A673 (cell line): ENCODE data around the gene FSCN2. TPM values are rescaled to one million over a fixed set of nuclear protein-coding genes. Genes with fewer than 3 reads are reported as not detected.

Source experiments
- BruUV-seq: library from RNA; stranded (reverse); fragments of 400-500 nt; replicated peaks from 2 replicates; lab custom pipeline; 2021; lab: Mats Ljungman, UMichigan
- CTCF ChIA-PET: fragments of 300-600 bp; sonication (Branson Sonifier 250); formaldehyde crosslinking; loops from one replicate; lab custom pipeline; 2022; ENCODE audit warnings: antibody characterized with exemption; lab: Charles Lee
- POLR2A ChIA-PET: fragments of 300-600 bp; sonication (Branson Sonifier 250); formaldehyde crosslinking; loops from one replicate; lab custom pipeline; 2022; ENCODE audit warnings: antibody characterized with exemption; ENCODE audit not compliant: low non-redundant PET; lab: Charles Lee
- DNase-seq: peaks from one replicate; pipeline ENCODE4 v3.0.0-alpha.2; 2015; ENCODE audit warnings: low spot score
- H3K27ac ChIP-seq: fragments of 200-600 bp; sonication (generic); 2 replicates; pipeline ENCODE4 v1.5.1; 2016; ENCODE audit warnings: mixed run types, low read depth, mild to moderate bottlenecking, mixed read lengths, antibody characterized with exemption, low read length; ENCODE audit not compliant: poor library complexity, severe bottlenecking
- H3K27me3 ChIP-seq: fragments of 200-600 bp; sonication (generic); replicated peaks from 2 replicates; pipeline ENCODE4 v1.6.1; 2017; ENCODE audit warnings: mixed run types, low read depth, mild to moderate bottlenecking, mixed read lengths, antibody characterized with exemption, low read length; ENCODE audit not compliant: insufficient read depth, poor library complexity
- H3K36me3 ChIP-seq: fragments of 200-600 bp; sonication (generic); 2 replicates; pipeline ENCODE4 v1.6.1; 2016; ENCODE audit warnings: mixed run types, mild to moderate bottlenecking, mixed read lengths, antibody characterized with exemption, low read length; ENCODE audit not compliant: insufficient read depth, poor library complexity, severe bottlenecking
- H3K4me1 ChIP-seq: fragments of 200-600 bp; sonication (generic); 2 replicates; pipeline ENCODE4 v1.6.1; 2017; ENCODE audit warnings: mixed run types, mild to moderate bottlenecking, mixed read lengths, antibody characterized with exemption, low read length; ENCODE audit not compliant: insufficient read depth, poor library complexity, severe bottlenecking
- H3K4me3 ChIP-seq: fragments of 200-600 bp; sonication (generic); 2 replicates; pipeline ENCODE4 v1.5.1; 2016; ENCODE audit warnings: low read depth, mixed run types, mild to moderate bottlenecking, mixed read lengths, low read length; ENCODE audit not compliant: poor library complexity, severe bottlenecking
- H3K9me3 ChIP-seq: fragments of 200-600 bp; sonication (generic); 2 replicates; pipeline ENCODE4 v1.6.1; 2016; ENCODE audit warnings: mixed run types, low read depth, mild to moderate bottlenecking, mixed read lengths, antibody characterized with exemption, low read length; ENCODE audit not compliant: poor library complexity, severe bottlenecking
- EZH2 ChIP-seq: fragments of 200-600 bp; sonication (generic); IDR thresholded peaks from 2 replicates; pipeline ENCODE4 v1.6.1; 2017; ENCODE audit warnings: borderline replicate concordance, low read depth, mild to moderate bottlenecking, mixed read lengths, antibody characterized with exemption, low read length; ENCODE audit not compliant: poor library complexity, severe bottlenecking
- intact Hi-C: fragments of 100-400 bp; cut with micrococcal nuclease; formaldehyde crosslinking; loops from one replicate; pipeline ENCODE4 v1.10.0; 2022; ENCODE audit not compliant: unreplicated experiment
- total RNA-seq: library from RNA; stranded (reverse); gene quantifications from 2 replicates; pipeline ENCODE4 v1.2.3, GENCODE V29; 2021
- TF ChIP-seq, protein P1 (sequence below): fragments of 300-800, 200-600 bp; sonication (generic); conservative IDR thresholded peaks from 2 replicates; pipeline ENCODE4 v1.5.1; 2017; ENCODE audit warnings: low read depth, mild to moderate bottlenecking, antibody characterized with exemption, low read length, moderate library complexity, mixed read lengths

The FSCN2 gene
- total RNA-seq, 1 experiment from 2014 or later: 0.26 TPM

DNA sequence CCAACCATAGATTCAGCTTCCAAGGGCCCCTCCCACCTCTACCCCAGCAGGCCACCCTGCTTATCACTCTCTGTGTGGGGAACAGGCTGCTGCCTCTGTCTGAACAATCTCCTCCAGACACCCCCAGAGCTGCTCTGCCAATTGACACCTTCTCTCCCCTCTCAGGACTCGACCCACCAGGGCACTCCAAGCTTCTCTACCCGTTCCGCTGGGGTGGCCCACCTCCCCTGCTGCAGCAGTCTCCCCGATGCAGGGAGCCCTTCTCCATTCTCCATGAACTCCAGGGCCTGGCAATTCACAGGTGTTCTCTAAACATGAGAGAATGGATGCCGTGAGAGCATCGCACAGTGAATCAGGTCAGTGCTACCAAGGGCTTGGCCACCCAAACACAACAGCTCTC lies 52.3 kb downstream of the FSCN2 start:
- POLR2A ChIA-PET: interaction anchor here (0.6 kb wide), 1 partner anchor 528 kb away, joined by 5 read pairs; no protein-coding TSS in a partner anchor
- H3K27me3 ChIP-seq: no peaks in the 10 kb centered on the region
- DNase-seq: no peak
- no TSS peak for BruUV-seq
- CTCF ChIA-PET: no interaction called here
- H3K27ac ChIP-seq: peak overlapping the region; percentile 37
- peaks cover 8% of the 10 kb centered on the region for H3K4me1 ChIP-seq
- H3K4me3 ChIP-seq: no peak overlapping the region
- TF ChIP-seq, protein P1, sequence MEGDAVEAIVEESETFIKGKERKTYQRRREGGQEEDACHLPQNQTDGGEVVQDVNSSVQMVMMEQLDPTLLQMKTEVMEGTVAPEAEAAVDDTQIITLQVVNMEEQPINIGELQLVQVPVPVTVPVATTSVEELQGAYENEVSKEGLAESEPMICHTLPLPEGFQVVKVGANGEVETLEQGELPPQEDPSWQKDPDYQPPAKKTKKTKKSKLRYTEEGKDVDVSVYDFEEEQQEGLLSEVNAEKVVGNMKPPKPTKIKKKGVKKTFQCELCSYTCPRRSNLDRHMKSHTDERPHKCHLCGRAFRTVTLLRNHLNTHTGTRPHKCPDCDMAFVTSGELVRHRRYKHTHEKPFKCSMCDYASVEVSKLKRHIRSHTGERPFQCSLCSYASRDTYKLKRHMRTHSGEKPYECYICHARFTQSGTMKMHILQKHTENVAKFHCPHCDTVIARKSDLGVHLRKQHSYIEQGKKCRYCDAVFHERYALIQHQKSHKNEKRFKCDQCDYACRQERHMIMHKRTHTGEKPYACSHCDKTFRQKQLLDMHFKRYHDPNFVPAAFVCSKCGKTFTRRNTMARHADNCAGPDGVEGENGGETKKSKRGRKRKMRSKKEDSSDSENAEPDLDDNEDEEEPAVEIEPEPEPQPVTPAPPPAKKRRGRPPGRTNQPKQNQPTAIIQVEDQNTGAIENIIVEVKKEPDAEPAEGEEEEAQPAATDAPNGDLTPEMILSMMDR: no peak
- TF ChIP-seq EZH2: no peak
- no peaks in the 10 kb centered on the region for H3K9me3 ChIP-seq
- intact Hi-C loops: no loop called here
- H3K36me3 ChIP-seq: peaks cover 58% of the 10 kb centered on the region

- DNase-seq: no peak
- ChIA-PET CTCF (no interaction called here), POLR2A (no interaction called here)
- H3K36me3 ChIP-seq: peaks cover 62% of the 10 kb centered on the region
- peaks cover 6% of the 10 kb centered on the region for H3K4me1 ChIP-seq
- no peaks in the 10 kb centered on the region for H3K9me3 ChIP-seq
- BruUV-seq: no TSS peak
- H3K27me3 ChIP-seq: no peaks in the 10 kb centered on the region
- no peak overlapping the region for H3K27ac ChIP-seq
- no peak overlapping the region for H3K4me3 ChIP-seq
- intact Hi-C loops: no loop called here
- TF ChIP-seq, protein P1: no peak
- no peak for TF ChIP-seq EZH2
These were observed 53.6 kb downstream of the FSCN2 start for GRCh38 chr17:81581758-81582157.

DNA sequence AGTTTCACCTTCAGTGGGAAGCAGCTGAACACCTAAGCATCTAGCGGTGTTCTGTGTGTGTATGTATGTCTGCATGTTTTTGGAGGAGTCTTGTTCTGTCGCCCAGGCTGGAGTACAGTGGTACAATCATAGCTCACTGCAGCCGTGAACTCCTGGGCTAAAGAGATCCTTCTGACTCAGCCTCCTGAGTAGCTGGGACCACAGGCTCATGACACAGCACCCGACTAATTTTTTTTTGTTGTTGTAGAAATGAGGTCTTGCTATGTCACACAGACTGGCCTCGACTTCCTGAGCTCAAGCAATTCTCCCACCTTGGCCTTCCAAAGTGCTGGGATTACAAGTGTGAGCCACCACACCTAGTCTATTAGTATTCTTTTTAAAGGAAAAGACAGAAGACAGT lies 54.2 kb downstream of the FSCN2 start:
- Histone ChIP-seq H3K36me3 (peaks cover 66% of the 10 kb centered on the region), H3K4me3 (no peak overlapping the region), H3K4me1 (no peaks in the 10 kb centered on the region), H3K9me3 (no peaks in the 10 kb centered on the region), H3K27ac (no peak overlapping the region), H3K27me3 (no peaks in the 10 kb centered on the region)
- POLR2A ChIA-PET: no interaction called here
- BruUV-seq: no TSS peak
- DNase-seq: no peak
- CTCF ChIA-PET: no interaction called here
- TF ChIP-seq, protein P1: no peak
- no peak for TF ChIP-seq EZH2
- intact Hi-C loops: no loop called here
